ENCODE results near the gene SLC39A6. TPM values are rescaled to one million over a fixed set of nuclear protein-coding genes. Genes with fewer than 3 reads are reported as not detected.
"Not testable (repeated sequence)": the region's sequence is repeated elsewhere in the genome, so short reads cannot be mapped to it uniquely, and the experiment has no call there.

The SLC39A6 gene
- polyA plus RNA-seq, 2 of the 4 experiments (the other 2 are of a cell fraction), result 49.1 to 68.0 TPM

DNA sequence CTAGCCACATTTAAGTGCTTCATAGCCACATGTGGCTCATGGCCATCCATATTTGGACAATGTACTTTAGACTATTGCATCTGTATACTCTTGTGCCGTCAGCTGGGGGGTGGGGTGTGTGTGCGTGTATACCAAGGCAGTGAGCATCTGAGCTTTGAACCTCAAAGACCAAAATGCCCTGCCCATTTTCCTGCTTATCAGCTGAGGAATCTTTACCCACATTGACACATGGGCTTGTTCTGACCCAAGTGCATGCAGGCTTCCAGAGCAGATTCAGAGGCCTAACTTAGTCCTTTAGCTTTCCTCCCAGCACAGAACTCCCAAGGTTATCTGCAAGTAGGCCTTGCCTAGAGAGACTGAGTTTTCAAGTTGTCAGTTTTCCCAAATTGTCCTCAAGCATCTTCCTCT lies 47.0 kb upstream of the SLC39A6 start:
- CTCF ChIA-PET, result interaction anchor here (0.8 to 1.1 kb wide), 2 partner anchors 32 to 80 kb away, joined by 3 read pairs; no protein-coding TSS in a partner anchor
- DNase-seq (ENCODE audit: low read depth in 1 of 2, low spot score in 1 of 2) (no peak), ATAC-seq (no peak), FAIRE-seq (no peak)
- WGBS (ENCODE audit: missing lambda C conversion rate), result 85% methylated on average over 2 of the region's 2 CpGs
- POLR2A ChIA-PET, result interaction anchor here (0.6 kb wide), 1 partner anchor 15 kb away, joined by 3 read pairs; no protein-coding TSS in a partner anchor
- Histone ChIP-seq H3K4me3 (no peak overlapping the region), H3K27ac (no peak overlapping the region), H3K4me1 (no peaks in the 10 kb centered on the region), H3K4me2 (no peak overlapping the region), H3K9me3 (no peaks in the 10 kb centered on the region)
- TF ChIP-seq NPAS2 (CRISPR knock-in tag; IDR thresholded peaks at IDR 0.05; ENCODE audit: borderline replicate concordance) (no peak), RNF2 (IDR thresholded peaks at IDR 0.05; ENCODE audit: borderline replicate concordance, low read depth) (no peak), EHMT2 (IDR thresholded peaks at IDR 0.05; ENCODE audit: low read depth) (no peak)
- TF ChIP-seq, protein P1, sequence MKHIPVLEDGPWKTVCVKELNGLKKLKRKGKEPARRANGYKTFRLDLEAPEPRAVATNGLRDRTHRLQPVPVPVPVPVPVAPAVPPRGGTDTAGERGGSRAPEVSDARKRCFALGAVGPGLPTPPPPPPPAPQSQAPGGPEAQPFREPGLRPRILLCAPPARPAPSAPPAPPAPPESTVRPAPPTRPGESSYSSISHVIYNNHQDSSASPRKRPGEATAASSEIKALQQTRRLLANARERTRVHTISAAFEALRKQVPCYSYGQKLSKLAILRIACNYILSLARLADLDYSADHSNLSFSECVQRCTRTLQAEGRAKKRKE (CRISPR knock-in tag; IDR thresholded peaks at IDR 0.05; ENCODE audit: low read depth), result no peak

DNA sequence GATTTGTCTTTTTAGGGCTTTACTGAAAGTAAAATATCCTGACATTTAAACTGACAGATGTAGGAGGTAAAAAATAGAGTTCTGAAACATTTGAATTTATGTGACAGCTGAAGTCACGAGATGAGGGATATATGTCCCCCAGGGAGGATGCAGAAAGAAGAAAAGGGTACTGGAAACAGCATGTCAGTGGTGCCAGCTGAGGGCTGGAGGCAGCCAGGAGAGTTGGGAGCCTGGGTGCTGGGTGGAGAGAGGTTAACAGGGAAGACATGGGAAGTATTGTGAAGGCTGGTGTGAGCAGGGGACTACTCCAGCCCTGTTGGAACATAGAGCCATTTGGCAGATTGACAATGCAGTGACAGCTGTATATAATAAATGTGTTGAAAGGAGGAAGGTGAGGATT lies 46.3 kb upstream of the SLC39A6 start:
- Histone ChIP-seq H3K9me3 (no peaks in the 10 kb centered on the region), H3K4me2 (no peak overlapping the region), H3K27ac (no peak overlapping the region), H3K4me1 (no peaks in the 10 kb centered on the region), H3K4me3 (no peak overlapping the region)
- POLR2A ChIA-PET, result interaction anchor here (0.6 kb wide), 1 partner anchor 15 kb away, joined by 3 read pairs; no protein-coding TSS in a partner anchor
- CTCF ChIA-PET, result interaction anchor here (0.6 to 1.1 kb wide), 3 partner anchors 31 to 205 kb away, joined by 3 read pairs; no protein-coding TSS in a partner anchor
- WGBS (ENCODE audit: missing lambda C conversion rate), result 100% methylated on average over 1 of the region's 1 CpG
- DNase-seq (ENCODE audit: low read depth in 1 of 2, low spot score in 1 of 2) (no peak), FAIRE-seq (no peak), ATAC-seq (no peak)
- TF ChIP-seq JUN (IDR thresholded peaks at IDR 0.05) (no peak), SREBF2 (IDR thresholded peaks at IDR 0.05) (no peak), NPAS2 (CRISPR knock-in tag; IDR thresholded peaks at IDR 0.05; ENCODE audit: borderline replicate concordance) (no peak), ZFP36 (IDR thresholded peaks at IDR 0.05; ENCODE audit: borderline replicate concordance, partially characterized antibody) (no peak), MAZ (IDR thresholded peaks at IDR 0.05; ENCODE audit: borderline replicate concordance, low read depth, low read length) (no peak), FOSL2 (IDR thresholded peaks at IDR 0.05) (no peak), FOSL2 (CRISPR knock-in tag; IDR thresholded peaks at IDR 0.05) (no peak), NFE2L2 (conservative IDR thresholded peaks at IDR 0.05; ENCODE audit: low read length) (no peak), POLR2A (IDR thresholded peaks at IDR 0.05; ENCODE audit: low read length) (no peak), RNF2 (IDR thresholded peaks at IDR 0.05; ENCODE audit: borderline replicate concordance, low read depth) (no peak), CEBPB (IDR thresholded peaks at IDR 0.05) (no peak), EP300 (IDR thresholded peaks at IDR 0.05) (no peak), MYC (IDR thresholded peaks at IDR 0.05; ENCODE audit: borderline replicate concordance, low read length) (no peak), MAFK (IDR thresholded peaks at IDR 0.05; ENCODE audit: partially characterized antibody) (no peak), HDAC2 (IDR thresholded peaks at IDR 0.05) (no peak), RCOR1 (IDR thresholded peaks at IDR 0.05; ENCODE audit: low read depth, low read length) (no peak), FOXS1 (CRISPR knock-in tag; IDR thresholded peaks at IDR 0.05) (no peak), ZSCAN20 (CRISPR knock-in tag; IDR thresholded peaks at IDR 0.05) (no peak), JUNB (IDR thresholded peaks at IDR 0.05) (no peak), ZNF302 (CRISPR knock-in tag; IDR thresholded peaks at IDR 0.05) (no peak)

DNA sequence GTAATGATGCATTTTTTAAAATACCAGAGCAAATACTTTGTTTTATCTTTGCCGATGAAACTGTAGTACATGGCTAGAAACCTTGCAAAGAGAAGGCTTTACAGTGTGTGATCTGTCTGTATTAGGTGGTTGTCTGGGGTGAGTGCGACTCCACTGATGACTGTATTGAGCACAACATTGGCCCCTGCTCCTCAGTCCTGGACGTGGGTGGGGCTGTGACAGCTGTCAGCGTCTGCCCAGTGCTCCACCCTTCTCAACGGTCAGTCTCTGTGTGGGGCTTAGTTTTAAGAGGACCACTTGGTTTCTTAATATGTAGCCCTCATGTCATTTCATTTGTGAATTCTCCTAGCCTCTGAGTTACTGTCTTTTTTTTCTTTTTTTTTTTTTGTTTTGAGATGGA lies 40.8 kb upstream of the SLC39A6 start:
- Histone ChIP-seq H3K27ac (no peak overlapping the region), H3K4me2 (no peak overlapping the region), H3K4me1 (no peaks in the 10 kb centered on the region), H3K4me3 (no peak overlapping the region), H3K9me3 (no peaks in the 10 kb centered on the region)
- WGBS (ENCODE audit: missing lambda C conversion rate), result 68% methylated on average over 5 of the region's 5 CpGs
- ATAC-seq, result no peak
- ChIA-PET POLR2A (no interaction called here), CTCF (no interaction called here)
- no peak for DNase-seq (ENCODE audit: low read depth in 1 of 2, low spot score in 1 of 2)
- TF ChIP-seq TP53 (CRISPR knock-in tag; IDR thresholded peaks at IDR 0.05), result no peak
- TF ChIP-seq POLR2AphosphoS2 (conservative IDR thresholded peaks at IDR 0.05; ENCODE audit: low read length), result no peak
- no peak for TF ChIP-seq BHLHE40 (IDR thresholded peaks at IDR 0.05; ENCODE audit: low read depth, low read length)
- TF ChIP-seq EHF (CRISPR knock-in tag; IDR thresholded peaks at IDR 0.05), result no peak
- TF ChIP-seq PHF8 (IDR thresholded peaks at IDR 0.05; ENCODE audit: borderline replicate concordance, low read depth), result no peak
- TF ChIP-seq, protein P2, sequence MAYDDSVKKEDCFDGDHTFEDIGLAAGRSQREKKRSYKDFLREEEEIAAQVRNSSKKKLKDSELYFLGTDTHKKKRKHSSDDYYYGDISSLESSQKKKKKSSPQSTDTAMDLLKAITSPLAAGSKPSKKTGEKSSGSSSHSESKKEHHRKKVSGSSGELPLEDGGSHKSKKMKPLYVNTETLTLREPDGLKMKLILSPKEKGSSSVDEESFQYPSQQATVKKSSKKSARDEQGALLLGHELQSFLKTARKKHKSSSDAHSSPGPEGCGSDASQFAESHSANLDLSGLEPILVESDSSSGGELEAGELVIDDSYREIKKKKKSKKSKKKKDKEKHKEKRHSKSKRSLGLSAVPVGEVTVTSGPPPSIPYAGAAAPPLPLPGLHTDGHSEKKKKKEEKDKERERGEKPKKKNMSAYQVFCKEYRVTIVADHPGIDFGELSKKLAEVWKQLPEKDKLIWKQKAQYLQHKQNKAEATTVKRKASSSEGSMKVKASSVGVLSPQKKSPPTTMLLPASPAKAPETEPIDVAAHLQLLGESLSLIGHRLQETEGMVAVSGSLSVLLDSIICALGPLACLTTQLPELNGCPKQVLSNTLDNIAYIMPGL (CRISPR knock-in tag; IDR thresholded peaks at IDR 0.05; ENCODE audit: borderline replicate concordance), result no peak
- TF ChIP-seq CHD2 (IDR thresholded peaks at IDR 0.05; ENCODE audit: low read length, partially characterized antibody), result no peak
- TF ChIP-seq MYC (IDR thresholded peaks at IDR 0.05; ENCODE audit: borderline replicate concordance, low read length), result no peak
- TF ChIP-seq SREBF2 (IDR thresholded peaks at IDR 0.05), result no peak
- FAIRE-seq, result no peak

DNA sequence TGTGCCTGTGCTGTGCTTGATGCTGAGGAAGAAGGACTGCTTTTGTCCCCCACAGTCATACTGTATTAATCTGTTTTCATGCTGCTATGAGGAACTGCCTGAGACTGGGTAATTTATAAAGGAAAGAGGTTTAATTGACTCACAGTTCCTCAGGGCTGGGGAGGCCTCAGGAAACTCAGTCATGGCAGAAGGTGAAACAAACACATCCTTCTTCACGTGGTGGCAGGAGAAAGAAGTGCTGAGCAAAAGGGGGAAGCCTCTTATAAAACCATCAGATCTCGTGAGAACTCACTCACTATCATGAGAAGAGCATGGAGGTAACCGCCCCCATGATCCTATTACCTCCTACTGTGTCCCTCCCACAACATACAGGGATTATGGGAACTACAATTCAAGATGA lies 39.2 kb upstream of the SLC39A6 start:
- H3K27ac ChIP-seq; ATAC-seq; POLR2A ChIA-PET; H3K4me3 ChIP-seq; H3K4me2 ChIP-seq; FAIRE-seq; CTCF ChIA-PET; DNase-seq (ENCODE audit: low read depth in 1 of 2, low spot score in 1 of 2); H3K4me1 ChIP-seq; H3K9me3 ChIP-seq: not testable (repeated sequence)
- 96% methylated on average over 3 of the region's 3 CpGs for WGBS (ENCODE audit: missing lambda C conversion rate)

All from A549 (cell line).